Measurements from ENCODE around the gene OCA2.
"Not testable (repeated sequence)": the region's sequence is repeated elsewhere in the genome, so short reads cannot be mapped to it uniquely, and the experiment has no call there.

OCA2 gene

DNA sequence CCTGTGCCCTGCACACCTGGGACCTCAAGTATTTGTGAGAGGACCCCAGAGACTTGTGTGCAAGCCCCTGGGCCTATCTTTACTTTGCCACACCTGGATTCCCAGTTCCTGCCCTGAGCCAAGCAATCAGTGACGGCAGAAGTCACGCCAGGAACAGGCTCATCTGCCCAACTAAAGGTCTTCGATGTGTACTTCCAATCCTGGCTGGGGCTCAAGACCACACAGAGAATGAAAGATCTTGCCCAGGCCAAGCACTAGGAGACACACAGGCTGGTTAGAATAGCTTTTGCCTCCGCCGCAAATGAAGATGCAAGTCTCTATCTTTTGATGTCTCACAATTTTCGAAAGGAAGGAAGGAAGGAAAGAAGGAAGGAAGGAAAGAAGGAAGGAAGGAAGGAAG lies 228.8 kb downstream of the OCA2 start:
- no peak for DNase-seq (ENCODE audit: low read depth)

GRCh38 chr15:27869697-27870281 lies 229.3 kb downstream of the OCA2 start:
- DNase-seq (ENCODE audit: low read depth): no peak

DNA sequence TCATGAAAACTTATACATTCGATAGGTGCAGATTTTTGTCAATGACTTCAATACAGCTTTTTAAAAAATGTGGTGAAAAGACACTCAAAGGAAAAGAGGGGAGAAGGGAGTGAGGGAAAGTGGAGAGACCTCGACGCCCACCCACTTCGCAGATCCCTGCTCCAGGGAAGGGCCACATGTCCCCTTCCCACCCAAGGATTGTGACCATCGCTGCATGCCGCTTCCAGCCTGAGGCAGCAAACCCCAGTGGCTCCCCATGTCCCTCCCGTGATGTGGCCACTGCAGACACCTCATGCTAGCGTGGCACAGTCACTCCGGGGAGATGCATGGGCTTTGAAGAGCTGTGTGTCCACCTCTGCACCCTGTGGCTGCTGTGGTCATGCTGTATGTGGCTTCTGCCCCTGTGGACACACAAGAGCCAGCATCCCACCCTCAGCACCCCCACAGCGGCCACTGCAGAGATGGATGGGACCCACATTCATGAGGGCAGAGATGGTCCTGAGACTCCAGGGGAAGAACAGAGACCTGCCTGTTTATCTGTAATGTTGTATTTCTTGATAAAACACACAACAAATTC lies 230.2 kb downstream of the OCA2 start:
- DNase-seq (ENCODE audit: low read depth): no peak

GRCh38 chr15:27867861-27868260 lies 231.3 kb downstream of the OCA2 start:
- DNase-seq (ENCODE audit: low read depth): no peak

DNA sequence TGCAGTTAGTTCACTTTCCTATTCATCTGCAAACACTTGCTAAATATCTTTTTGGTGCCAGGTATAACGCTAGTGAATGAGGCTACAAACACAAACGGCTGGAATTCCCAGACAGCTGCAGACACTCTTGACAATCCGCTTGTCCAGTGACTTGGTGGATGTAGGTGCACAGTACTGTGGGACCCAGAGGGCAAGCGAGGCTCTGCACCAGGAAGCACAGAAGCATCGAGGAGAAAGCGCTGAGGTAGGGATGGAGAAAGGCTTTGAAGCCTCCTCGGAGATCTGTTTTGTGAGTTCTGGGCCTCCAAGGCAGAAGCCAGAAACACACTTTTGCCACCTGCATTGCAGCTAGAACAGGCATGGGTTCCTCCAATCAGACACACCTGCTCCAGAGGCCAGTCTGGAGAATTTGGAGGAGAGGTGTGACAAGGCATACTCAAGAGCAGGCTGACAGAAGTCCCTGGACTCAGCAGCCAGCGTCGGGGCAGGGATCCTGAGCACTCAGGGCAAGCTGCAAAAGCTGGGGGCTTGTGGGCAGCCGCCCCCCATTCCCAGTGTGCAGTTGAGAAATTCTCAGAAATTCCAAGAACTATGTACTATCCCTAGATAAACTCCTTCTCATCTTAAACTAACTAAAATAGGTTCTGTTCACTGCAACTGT lies 232.5 kb downstream of the OCA2 start:
- DNase-seq (ENCODE audit: low read depth): no peak

DNA sequence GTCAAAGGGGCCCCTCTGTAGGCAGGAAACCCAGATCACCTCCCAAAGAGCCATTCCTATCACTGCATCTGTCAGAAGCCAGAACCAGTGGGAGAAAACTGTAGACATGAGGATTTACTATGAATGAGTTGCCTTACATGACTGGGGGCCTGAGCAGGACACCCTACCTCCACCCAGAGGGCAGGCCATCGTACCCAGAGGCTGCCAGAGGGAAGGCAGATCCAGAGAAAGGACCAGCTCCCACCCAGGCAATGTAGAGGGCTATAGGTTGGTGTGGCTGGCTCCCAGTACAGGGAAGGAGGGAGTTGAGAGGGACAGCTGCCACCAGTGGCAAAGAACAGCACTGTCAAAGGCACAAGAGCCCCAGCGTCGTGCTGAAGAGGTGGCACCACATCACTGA lies 233.2 kb downstream of the OCA2 start:
- no peak for DNase-seq (ENCODE audit: low read depth)

GRCh38 chr15:27865323-27865922 lies 233.7 kb downstream of the OCA2 start:
- DNase-seq (ENCODE audit: low read depth): no peak

DNA sequence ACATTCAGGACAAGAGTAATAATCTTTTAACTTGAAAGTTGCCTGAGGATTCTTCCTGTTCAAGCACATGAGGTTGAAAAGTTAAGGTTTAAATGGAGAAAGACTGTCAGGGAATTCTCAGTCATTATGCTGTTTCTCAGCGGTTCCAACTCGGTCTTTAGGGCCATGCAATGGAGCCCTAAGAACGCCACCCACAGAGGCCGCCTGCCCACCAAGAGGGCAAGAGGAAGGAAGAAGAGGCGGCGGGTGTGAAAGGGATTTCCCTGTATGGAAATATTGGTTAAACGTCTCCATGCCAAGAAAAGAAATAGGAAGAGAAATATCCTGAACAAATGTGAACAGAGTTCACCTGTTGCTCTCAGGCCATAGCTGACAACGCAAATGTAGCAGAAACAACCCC lies 234.4 kb downstream of the OCA2 start:
- DNase-seq (ENCODE audit: low read depth): no peak

DNA sequence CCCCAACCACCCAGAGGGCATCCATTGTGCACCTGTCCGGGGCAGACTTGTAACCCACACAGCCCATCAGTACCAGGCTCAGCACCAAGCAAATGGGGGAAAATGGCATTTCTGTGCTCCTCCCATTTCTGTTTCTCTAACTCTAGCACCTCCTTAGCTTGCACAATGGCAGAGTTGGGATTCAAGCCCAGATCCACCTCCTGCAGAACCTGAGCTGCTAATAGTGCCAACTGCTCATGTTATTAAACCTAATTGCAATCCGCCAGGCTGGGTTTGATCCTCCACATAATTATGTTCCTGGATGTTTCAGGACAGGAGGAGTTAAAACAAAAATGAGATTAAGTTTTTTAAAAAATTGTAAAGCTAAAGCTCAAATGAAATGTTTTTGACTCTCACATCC lies 235.0 kb downstream of the OCA2 start:
- DNase-seq (ENCODE audit: low read depth): no peak

DNA sequence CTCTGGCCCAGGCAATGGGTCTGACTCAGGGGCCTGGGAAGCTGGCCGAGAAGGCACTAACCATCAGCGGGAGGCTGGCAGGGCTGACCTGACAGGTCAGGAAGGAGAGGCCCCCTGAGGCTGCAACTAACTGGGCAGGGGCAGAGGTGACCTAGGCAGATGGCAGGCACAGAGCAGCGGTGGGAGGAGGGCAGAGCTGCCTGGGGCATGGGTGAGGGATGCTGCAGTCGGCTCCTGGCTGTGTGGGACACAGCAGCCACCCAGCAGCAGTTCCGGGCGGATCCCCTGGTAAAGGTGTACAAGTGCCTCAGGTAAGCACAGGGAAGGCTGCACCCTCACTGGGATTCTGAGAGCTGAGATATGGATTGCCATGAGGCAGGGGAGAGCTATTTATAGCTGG lies 236.1 kb downstream of the OCA2 start:
- DNase-seq (ENCODE audit: low read depth): no peak

- DNase-seq (ENCODE audit: low read depth): no peak
Observed at GRCh38 chr15:27861171-27861570, 237.9 kb downstream of the OCA2 start.

- no peak for DNase-seq (ENCODE audit: low read depth)
Observed at GRCh38 chr15:27855137-27855536, 244.0 kb downstream of the OCA2 start.

DNA sequence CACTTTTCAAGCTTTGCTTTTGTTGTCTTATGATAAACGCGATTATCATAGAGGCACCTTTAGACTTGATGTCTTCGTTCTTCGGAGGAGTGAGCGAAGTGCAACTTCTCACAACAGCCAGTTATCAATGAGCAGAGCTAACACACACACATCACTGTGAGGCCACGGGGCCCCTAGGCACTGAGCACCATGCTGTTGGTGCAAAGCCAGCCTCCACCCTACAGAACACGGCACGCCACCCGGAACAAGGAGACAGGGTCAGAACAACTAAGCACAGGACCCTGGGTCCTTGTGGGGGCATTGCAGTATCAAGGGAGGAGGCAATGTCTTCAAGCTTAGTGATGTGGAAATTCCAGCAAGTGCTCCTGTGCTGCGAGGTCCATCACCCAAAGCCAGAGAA lies 244.5 kb downstream of the OCA2 start:
- no peak for DNase-seq (ENCODE audit: low read depth)

GRCh38 chr15:27853624-27854455 lies 245.3 kb downstream of the OCA2 start:
- no peak for DNase-seq (ENCODE audit: low read depth)

GRCh38 chr15:27851858-27852210 lies 247.3 kb downstream of the OCA2 start:
- no peak for DNase-seq (ENCODE audit: low read depth)

DNA sequence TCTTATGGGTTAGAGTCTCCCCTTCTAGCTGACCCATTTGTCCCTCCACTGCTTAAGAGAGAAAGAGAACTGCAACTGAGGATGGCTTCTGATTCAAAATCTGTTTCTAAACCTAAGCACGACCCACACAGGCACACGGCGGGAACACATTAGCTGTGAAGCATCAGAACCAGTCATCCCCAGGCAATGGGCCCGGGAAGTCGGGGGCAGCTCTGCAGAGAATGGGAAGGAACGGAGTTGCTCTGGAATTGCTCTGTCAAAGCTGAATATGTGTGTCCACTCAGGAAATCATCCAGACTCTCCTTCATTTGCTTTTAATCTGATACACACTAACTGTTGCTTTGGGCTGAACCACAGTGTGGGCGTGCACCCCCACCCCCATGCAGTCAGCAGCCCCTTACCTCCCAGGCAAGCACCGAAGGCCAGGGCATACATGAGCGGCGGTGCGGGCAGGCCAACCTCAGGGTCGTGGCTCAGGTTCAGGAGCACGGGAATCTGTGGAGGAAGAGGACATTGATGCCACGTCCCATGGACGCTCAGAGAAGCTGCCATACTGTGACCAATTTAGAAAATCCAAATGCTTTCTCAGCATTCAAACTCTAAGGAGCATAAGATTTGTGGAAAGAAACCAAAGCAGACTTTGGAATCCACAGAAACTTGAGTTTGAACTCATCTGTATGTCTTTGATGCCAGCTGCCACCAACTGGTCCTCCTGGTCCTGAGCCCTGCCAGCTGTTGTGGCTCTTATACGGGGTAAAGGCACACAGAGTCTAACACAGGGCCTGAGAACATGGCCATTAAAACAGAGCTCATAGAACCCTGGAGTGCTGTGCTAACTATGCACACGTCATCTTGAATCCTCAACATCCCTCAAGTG lies 247.9 kb downstream of the OCA2 start:
- no peak for DNase-seq (ENCODE audit: low read depth)

GRCh38 chr15:27850050-27850449 lies 249.1 kb downstream of the OCA2 start:
- no peak for DNase-seq (ENCODE audit: low read depth)

GRCh38 chr15:27848936-27849335 lies 250.2 kb downstream of the OCA2 start:
- not testable (repeated sequence) for DNase-seq (ENCODE audit: low read depth)

DNA sequence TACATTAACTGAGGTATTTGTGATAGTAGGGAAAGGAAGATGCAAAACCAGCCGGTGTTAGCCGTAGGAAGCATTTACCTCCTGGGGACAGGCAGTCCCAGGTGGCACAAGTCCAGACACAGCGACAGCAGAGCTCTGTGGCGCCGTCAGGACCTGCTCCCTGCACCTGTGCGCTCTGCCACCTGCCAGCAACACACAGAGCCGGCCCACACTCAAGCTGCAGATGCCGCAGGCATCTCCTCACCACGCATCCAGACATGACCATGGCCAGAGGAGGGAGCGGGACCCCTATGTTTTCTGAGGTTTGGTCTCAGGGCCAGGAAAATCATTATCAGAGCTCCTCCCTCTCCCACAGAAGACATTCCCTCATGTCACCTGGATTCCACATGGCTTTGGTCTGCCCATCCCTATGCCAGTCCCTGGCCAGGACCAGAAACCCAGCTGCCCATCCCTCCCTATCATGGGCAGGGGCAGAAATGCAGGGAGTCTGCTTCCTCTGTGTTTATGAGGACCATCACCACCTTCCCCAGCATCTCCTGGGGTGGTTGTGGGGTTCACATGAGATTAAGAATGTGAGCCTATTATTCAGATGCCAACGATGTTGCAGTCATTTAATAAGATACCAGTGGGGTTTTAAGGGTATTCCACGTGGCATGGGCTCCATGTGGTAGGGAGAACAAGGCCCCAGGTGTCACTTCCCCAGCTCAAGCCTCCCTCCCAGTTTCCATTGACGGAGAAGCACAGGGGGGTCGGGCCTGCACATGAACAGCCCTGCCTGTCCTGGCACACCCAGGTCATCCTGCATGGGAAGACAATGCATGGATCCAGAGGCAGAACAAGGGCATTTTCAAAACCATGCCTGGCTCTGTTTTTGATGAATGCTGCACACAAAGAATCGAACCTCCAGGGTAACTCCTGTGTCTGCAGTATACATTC lies 251.1 kb downstream of the OCA2 start:
- DNase-seq (ENCODE audit: low read depth): no peak

DNA sequence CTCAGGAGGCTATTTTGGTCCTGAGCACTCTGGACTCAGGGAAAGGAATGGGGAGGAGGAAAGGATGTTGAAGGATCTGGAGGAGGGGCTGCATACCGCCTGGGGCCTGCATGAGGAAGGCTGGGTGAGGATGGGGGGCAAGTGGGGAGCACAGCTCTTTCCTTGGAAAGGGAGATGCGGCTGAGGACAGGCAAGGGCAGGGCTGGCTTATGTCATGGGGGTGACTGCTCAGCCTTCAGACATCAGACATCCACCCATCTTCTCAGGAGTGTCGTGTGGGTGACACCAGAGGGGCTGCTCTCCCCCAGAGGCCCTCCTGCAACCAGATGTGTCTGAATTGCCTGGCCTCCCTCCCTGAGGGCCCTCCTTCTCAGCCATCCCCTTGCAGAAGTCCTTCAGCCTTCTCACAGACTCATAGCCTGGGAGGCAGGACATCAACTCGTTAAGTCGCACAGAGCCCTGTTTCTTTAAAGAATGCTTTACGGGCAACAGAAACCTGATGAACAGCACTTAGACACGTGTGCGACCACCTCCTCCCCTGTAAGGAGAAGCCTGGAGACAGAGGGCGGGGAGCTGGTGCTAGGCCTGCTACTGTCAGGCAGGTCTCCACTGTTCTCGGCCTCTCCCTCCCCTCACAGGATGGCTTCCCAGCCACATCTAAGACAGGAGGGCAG lies 252.3 kb downstream of the OCA2 start:
- DNase-seq (ENCODE audit: low read depth): no peak

Data from stimulated activated CD8-positive, alpha-beta memory T cell treated with anti-CD3 and anti-CD28 coated beads, Interleukin-15, amount 100 ng/mL, for 24 hours (primary cell).